Measurements from ENCODE around the gene CSF2RB.

Gene CSF2RB

DNA sequence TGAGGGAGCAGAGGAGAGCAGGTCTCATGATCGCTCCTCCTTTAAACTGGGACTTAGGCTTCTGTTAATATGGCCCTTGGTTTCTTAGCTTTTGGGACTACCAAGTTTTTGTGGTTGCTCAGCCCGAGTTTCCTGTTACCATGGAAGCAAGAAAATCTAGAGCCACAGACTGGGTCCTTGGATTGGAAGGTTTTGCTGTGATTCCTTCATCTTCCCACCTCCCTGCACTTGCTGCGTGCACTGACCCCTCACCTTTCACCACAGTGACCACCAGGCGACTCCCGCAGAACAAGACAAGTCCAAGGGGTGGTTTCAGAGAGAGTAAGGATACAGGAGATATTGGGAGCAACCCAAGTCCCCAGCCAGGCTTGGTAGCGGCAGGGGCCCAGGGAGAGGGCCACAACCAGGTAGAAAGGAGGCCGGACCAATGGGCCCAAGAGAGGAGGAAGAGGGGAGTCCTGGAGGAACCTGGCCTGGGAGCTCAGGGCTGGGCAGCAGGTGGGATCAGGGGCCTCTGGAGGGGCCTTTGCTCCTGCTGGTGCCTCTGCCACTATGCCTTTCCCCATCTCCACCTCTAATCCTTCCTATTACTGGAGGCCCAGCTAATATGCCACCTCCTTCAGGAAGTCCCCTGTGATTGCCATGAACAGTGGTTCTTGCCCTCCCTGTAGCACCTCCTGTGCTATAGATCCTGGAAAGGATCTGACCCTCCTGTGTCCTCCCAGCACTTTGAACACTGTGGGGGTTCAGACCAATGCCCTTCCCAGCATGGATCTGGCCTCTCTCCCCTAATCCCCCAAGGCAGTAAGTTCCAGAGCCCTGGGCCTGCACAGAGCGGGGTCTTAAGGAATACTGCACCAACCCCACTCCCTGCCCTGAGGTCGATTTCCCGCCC lies 21.2 kb downstream of the CSF2RB start:
- no peak for DNase-seq (ENCODE audit: low spot score)
- H3K27ac ChIP-seq: no peak overlapping the region
- TF ChIP-seq, protein P1, sequence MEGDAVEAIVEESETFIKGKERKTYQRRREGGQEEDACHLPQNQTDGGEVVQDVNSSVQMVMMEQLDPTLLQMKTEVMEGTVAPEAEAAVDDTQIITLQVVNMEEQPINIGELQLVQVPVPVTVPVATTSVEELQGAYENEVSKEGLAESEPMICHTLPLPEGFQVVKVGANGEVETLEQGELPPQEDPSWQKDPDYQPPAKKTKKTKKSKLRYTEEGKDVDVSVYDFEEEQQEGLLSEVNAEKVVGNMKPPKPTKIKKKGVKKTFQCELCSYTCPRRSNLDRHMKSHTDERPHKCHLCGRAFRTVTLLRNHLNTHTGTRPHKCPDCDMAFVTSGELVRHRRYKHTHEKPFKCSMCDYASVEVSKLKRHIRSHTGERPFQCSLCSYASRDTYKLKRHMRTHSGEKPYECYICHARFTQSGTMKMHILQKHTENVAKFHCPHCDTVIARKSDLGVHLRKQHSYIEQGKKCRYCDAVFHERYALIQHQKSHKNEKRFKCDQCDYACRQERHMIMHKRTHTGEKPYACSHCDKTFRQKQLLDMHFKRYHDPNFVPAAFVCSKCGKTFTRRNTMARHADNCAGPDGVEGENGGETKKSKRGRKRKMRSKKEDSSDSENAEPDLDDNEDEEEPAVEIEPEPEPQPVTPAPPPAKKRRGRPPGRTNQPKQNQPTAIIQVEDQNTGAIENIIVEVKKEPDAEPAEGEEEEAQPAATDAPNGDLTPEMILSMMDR (conservative IDR thresholded peaks at IDR 0.05; ENCODE audit: low read depth): no peak
- POLR2A ChIA-PET (ENCODE audit: low non-redundant PET): no interaction called here
- CTCF ChIA-PET: no interaction called here

GRCh38 chr22:36935313-36935610 lies 21.8 kb downstream of the CSF2RB start:
- CTCF ChIA-PET: no interaction called here
- TF ChIP-seq, protein P1 (conservative IDR thresholded peaks at IDR 0.05; ENCODE audit: low read depth): no peak
- H3K27ac ChIP-seq: no peak overlapping the region

DNA sequence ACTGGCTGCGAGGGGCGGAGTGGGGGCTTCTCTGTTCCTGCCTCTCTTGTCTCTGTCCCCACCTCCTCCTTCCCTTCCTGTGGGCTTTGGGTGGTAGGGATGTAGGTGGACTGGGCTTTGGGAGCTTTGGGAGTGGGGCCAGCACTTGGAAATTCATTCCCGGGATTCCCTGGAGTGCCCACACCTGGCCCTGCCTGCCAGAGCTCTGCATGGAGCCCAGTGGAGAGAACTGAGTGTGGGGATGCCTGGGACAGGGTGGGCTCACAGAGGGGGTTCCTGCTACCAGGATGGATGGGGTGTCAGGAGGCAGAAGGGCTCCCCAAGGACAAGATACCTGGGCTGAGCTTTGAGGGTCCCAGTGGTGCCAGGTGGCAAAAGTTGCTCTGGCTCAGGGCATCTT lies 22.3 kb downstream of the CSF2RB start:
- no peak for DNase-seq (ENCODE audit: low spot score)
- TF ChIP-seq, protein P1 (conservative IDR thresholded peaks at IDR 0.05; ENCODE audit: low read depth): no peak
- no peak overlapping the region for H3K27ac ChIP-seq
- ChIA-PET CTCF (no interaction called here), POLR2A (ENCODE audit: low non-redundant PET) (no interaction called here)

More at GRCh38 chr22:36935313-36935610, 21.8 kb downstream of the CSF2RB start:
- POLR2A ChIA-PET (ENCODE audit: low non-redundant PET): no interaction called here
- DNase-seq (ENCODE audit: low spot score): no peak

GRCh38 chr22:36936362-36937116 lies 23.1 kb downstream of the CSF2RB start:
- TF ChIP-seq, protein P1 (conservative IDR thresholded peaks at IDR 0.05; ENCODE audit: low read depth): no peak
- POLR2A ChIA-PET (ENCODE audit: low non-redundant PET): no interaction called here
- no peak for DNase-seq (ENCODE audit: low spot score)
- no peak overlapping the region for H3K27ac ChIP-seq
- CTCF ChIA-PET: no interaction called here

GRCh38 chr22:36937319-36938027 lies 24.0 kb downstream of the CSF2RB start:
- ChIA-PET CTCF (interaction anchor here (0.6 kb wide), 1 partner anchor 81 kb away, joined by 3 read pairs; no protein-coding TSS in a partner anchor), POLR2A (ENCODE audit: low non-redundant PET) (no interaction called here)
- no peak overlapping the region for H3K27ac ChIP-seq
- TF ChIP-seq, protein P1 (conservative IDR thresholded peaks at IDR 0.05; ENCODE audit: low read depth): no peak
- DNase-seq (ENCODE audit: low spot score): no peak

- no peak for DNase-seq (ENCODE audit: low spot score)
- TF ChIP-seq, protein P1 (conservative IDR thresholded peaks at IDR 0.05; ENCODE audit: low read depth): no peak
- CTCF ChIA-PET: no interaction called here
- no peak overlapping the region for H3K27ac ChIP-seq
- POLR2A ChIA-PET (ENCODE audit: low non-redundant PET): no interaction called here
Observed at GRCh38 chr22:36938028-36938425, 24.6 kb downstream of the CSF2RB start.
